Posterior vena cava (tissue), 2 donors: ENCODE measurements around the gene TCN2. TPM values are rescaled to one million over a fixed set of nuclear protein-coding genes. Genes with fewer than 3 reads are reported as not detected.
"Not testable (repeated sequence)": the region's sequence is repeated elsewhere in the genome, so short reads cannot be mapped to it uniquely, and the experiment has no call there.

Experiments used
- DNase-seq: peaks from one replicate; pipeline ENCODE4 v3.0.0-alpha.2; 2020; ENCODE audit warnings: low spot score
- intact Hi-C, 2 donors: fragments of 100-400 bp; cut with DNase I; formaldehyde crosslinking; loops; one replicate each; pipeline versions ENCODE4 v1.14.1 to v1.14.2; 2022 to 2023
- total RNA-seq, 2 donors: library from RNA; stranded (reverse); fragmentation: NEBNext Ultra II Directional; extraction: Animal tissue kit (Norgen Biotek cat#: 25700); gene quantifications; one replicate each; pipeline ENCODE4 v1.2.1, GENCODE V29; 2021
- donor health status: DM: yes; HTN: yes; CAD: no.
- donor health status: DM: yes; HTN: yes; CAD: no.

Gene TCN2
- total RNA-seq, 2 donors from 2014 or later = 23.4 to 47.3 TPM

GRCh38 chr22:30574997-30575671 is 31.8 kb upstream of the TCN2 start:
- peak; percentile 90 for DNase-seq
- intact Hi-C loops = no loop called here

GRCh38 chr22:30575859-30576258 is 31.1 kb upstream of the TCN2 start:
- intact Hi-C loops = no loop called here
- no peak for DNase-seq

GRCh38 chr22:30578481-30578880 is 28.5 kb upstream of the TCN2 start:
- no peak for DNase-seq
- intact Hi-C loops = no loop called here

GRCh38 chr22:30580896-30581295 is 26.1 kb upstream of the TCN2 start:
- intact Hi-C loops = no loop called here
- DNase-seq = no peak

GRCh38 chr22:30582051-30582450 is 24.9 kb upstream of the TCN2 start:
- DNase-seq = no peak
- intact Hi-C loops = no loop called here

GRCh38 chr22:30582788-30583545 is 24.0 kb upstream of the TCN2 start:
- DNase-seq = no peak
- intact Hi-C loops = no loop called here

- DNase-seq = no peak
- intact Hi-C loops = no loop called here
Measured at GRCh38 chr22:30584441-30584840, 22.5 kb upstream of the TCN2 start.

- DNase-seq = no peak
- intact Hi-C loops = no loop called here
Measured at GRCh38 chr22:30586414-30586813, 20.6 kb upstream of the TCN2 start.

GRCh38 chr22:30591191-30591587 is 15.8 kb upstream of the TCN2 start:
- DNase-seq = no peak
- intact Hi-C loops = no loop called here

GRCh38 chr22:30591588-30592359 is 15.2 kb upstream of the TCN2 start, which contains the start of gene PES1:
Gene PES1 (minus strand): TSS chr22:30591910. CDS start chr22:30591833, 77 bp downstream.
- DNase-seq = peak; percentile 98
- intact Hi-C loops = no loop called here

- DNase-seq, intact Hi-C loops: not testable (repeated sequence)
Measured at GRCh38 chr22:30592360-30592713, 14.6 kb upstream of the TCN2 start.

GRCh38 chr22:30596199-30596598 is 10.8 kb upstream of the TCN2 start:
- intact Hi-C loops = no loop called here
- DNase-seq = no peak

- intact Hi-C loops = no loop called here
- DNase-seq = no peak
Measured at GRCh38 chr22:30596886-30597285, 10.1 kb upstream of the TCN2 start.

- intact Hi-C loops = no loop called here
Measured at GRCh38 chr22:30598986-30599385, 8.0 kb upstream of the TCN2 start.

GRCh38 chr22:30600921-30601320 is 6.1 kb upstream of the TCN2 start:
- intact Hi-C loops = no loop called here
- DNase-seq = no peak

More at GRCh38 chr22:30598986-30599385, 8.0 kb upstream of the TCN2 start:
- DNase-seq = no peak

- intact Hi-C loops = no loop called here
- DNase-seq = no peak
Measured at GRCh38 chr22:30601464-30601863, 5.5 kb upstream of the TCN2 start.

- no peak for DNase-seq
- intact Hi-C loops = no loop called here
Measured at GRCh38 chr22:30602049-30602448, 4.9 kb upstream of the TCN2 start.

- DNase-seq = no peak
- intact Hi-C loops = no loop called here
Measured at GRCh38 chr22:30603801-30604200, 3.2 kb upstream of the TCN2 start.

GRCh38 chr22:30604723-30605122 is 2.3 kb upstream of the TCN2 start:
- DNase-seq = no peak
- intact Hi-C loops = no loop called here

- no peak for DNase-seq
- intact Hi-C loops = no loop called here
Measured at GRCh38 chr22:30605449-30606110, 1.4 kb upstream of the TCN2 start.
